Umbilical cord (tissue), 2 donors: ENCODE measurements around the gene ERP27. TPM values are rescaled to one million over a fixed set of nuclear protein-coding genes. Genes with fewer than 3 reads are reported as not detected.

Experiments
- DNase-seq: peaks from one replicate; pipeline ENCODE4 v3.0.0-alpha.2; 2015; ENCODE audit warnings: low spot score
- total RNA-seq: library from RNA; depleted of rRNA; stranded (reverse); fragments of >200 nt; gene quantifications from one replicate; pipeline ENCODE4 v1.2.3, GENCODE V29; 2014; ENCODE audit warnings: low replicate concordance; ENCODE audit not compliant: insufficient read depth

The ERP27 gene
- total RNA-seq, 1 donor from 2014 or later = 0.24 TPM

GRCh38 chr12:14959916-14960496 lies 21.7 kb upstream of the ERP27 start:
- no peak for DNase-seq

GRCh38 chr12:14959463-14959862 lies 21.1 kb upstream of the ERP27 start:
- DNase-seq = no peak

DNA sequence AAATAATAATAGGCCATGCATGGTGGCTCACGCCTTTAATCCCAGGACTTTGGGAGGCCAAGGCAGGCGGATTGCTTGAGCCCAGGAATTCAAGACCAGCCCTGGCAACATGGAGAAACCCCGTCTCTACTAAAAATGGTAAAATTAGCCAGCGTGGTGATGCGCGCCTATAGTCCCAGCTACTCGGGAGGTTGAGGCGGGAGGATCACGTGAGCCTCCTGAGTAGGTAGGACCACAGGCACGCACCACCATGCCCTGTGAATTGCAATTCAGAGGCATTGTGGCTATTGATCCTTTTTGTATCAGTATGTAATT lies 20.7 kb upstream of the ERP27 start:
- DNase-seq = no peak

DNA sequence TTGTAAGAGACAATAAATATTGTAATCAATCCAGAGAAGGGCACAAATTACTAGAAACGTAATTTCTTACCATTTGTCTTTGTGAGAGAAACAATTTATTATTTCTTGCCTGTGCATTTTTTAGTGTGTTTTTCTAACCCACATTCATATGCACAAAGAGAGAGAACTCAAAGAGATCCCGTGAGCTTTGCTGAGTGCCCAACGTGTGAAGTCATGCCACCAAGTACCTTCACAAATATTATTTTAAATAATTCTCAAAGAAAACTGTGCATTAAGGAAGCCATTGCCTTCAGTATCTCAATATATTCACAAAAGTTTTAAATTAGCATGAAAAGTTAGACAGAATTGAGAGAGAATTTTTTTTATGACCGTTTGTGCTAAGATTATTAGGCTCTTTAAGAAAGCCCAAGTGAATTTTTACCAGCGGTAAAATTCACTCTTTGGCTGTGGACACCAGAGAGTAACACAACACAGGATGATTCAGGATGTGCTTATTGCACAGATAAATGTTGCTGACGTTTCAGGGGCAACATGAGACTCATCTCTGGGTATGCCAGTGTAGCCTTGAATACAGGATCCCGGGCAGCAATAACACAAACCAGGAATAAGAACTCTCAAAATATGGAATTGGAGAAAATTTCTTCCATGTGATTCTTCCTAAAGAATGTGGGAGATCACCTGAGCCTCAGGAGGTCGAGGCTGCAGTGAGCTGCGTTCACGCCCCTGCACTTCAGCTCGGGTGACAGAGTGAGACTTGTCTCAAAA lies 20.2 kb upstream of the ERP27 start:
- DNase-seq = peak; percentile 52

GRCh38 chr12:14957551-14958168 lies 19.3 kb upstream of the ERP27 start:
- peak; percentile 92 for DNase-seq

GRCh38 chr12:14956905-14957304 lies 18.6 kb upstream of the ERP27 start:
- DNase-seq = no peak

GRCh38 chr12:14956024-14956891 lies 17.9 kb upstream of the ERP27 start:
- peak; percentile 36 for DNase-seq

- no peak for DNase-seq
Observed at GRCh38 chr12:14954269-14954668, 15.9 kb upstream of the ERP27 start.

GRCh38 chr12:14953752-14954151 lies 15.4 kb upstream of the ERP27 start:
- DNase-seq = no peak

DNA sequence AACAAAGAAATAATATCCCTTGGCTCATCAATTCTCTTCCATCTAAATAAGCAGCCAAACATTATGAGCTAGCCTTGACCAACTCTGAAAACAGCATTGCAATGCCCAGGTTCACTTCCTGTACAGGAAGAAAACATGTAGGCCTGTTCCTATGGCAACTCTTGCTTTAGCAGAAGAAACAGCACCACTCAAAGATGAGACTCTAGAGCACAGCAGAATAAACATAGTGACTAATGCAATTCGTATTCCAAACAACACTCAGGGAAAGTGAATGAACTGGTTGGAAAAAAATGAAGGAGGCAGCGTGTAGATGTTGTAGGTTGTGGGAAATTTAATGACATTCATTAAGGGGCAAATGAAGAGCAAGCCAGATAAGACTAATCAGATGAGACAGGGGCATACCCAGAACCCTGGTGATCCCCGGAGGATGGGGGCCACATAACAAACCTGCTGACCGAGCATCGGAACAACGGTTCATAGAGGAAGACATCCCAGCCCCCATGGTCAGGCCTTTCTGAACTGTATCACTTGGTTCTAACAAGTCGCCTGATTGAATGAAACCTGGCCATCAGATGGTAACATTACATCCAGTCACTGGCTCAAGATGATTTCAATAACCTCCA lies 14.1 kb upstream of the ERP27 start:
- DNase-seq = peak; percentile 75

- DNase-seq = no peak
Observed at GRCh38 chr12:14951851-14952250, 13.5 kb upstream of the ERP27 start.

GRCh38 chr12:14950982-14951746 lies 12.8 kb upstream of the ERP27 start:
- DNase-seq = peak; percentile 90

GRCh38 chr12:14950421-14950820 lies 12.1 kb upstream of the ERP27 start:
- no peak for DNase-seq

DNA sequence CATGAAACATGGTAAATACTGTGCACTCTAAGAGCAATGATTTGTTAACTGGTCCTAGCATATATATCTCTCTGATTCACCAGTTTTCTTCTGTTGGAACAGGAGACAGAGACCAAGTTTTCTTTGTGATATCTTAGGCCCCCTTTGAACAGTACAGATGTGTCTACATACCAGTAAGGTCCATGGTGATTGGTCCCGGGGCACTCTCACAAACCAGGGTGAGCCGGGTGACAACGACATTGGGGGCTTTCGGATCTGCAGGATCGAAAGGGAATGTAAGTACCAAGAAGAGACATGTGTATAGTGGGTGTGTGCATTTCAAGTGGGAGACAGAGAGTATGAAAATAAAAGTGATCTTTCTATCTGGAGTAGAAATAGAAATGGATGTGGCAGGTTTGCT lies 11.3 kb upstream of the ERP27 start:
- no peak for DNase-seq

GRCh38 chr12:14948672-14949071 lies 10.3 kb upstream of the ERP27 start:
- DNase-seq = peak; percentile 94

- no peak for DNase-seq
Observed at GRCh38 chr12:14946861-14947260, 8.5 kb upstream of the ERP27 start.

DNA sequence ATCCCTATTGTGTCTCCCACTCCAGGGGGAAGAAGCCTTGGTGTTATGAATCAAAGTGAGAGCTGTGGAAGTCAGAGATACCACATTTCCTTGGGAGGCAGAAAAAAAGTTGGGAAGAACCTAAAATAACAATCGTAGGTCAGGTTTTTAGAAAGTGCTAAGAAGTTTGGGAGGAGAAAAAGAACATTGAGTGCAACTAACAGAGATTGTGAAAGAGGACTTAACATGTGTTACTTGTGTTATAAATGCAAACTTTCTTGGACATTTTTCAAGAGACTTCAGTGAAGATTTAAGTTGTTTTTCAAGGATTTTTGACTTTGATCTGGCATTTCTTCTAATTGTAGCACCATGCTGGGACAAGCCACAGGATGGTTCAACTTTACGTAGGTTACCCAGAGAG lies 7.8 kb upstream of the ERP27 start:
- no peak for DNase-seq

- no peak for DNase-seq
Observed at GRCh38 chr12:14942196-14942931, 4.0 kb upstream of the ERP27 start.

DNA sequence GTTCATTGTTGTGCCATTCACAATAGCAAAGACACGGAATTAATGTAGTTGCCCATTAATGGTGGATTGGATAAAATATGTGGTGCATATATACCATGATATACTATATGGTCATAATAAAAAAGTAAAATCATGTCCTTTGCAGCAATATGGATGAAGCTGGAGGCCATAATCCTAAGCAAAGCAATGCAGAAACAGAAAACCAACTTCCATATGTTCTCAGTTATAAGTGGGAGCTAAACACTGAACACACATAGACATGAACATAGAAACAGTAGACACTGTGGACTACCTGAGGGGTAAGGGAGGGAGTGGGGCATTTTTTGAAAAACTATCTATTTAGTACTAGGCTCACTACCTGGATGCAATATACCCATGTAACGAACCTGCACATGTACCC lies 3.0 kb upstream of the ERP27 start:
- DNase-seq = no peak

DNA sequence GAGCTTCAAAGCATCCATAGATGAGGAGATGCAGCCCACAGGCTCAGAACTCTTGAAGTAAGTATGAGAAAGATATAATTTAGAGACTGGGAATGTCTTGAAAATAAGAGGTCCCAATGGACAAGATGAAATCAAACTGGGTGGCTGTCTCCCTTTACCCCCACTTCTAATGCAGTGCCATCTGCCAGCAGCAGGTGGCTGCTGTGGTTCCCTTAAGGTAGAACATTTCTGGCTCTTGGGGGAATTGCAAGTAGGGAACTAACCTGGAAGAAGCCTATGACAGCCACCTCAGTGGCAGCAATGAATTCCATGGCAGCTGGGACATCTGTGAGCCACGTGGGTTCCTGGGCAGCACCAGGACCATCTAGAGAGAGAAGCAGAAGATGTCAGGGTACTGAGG lies 648 bp downstream of the ERP27 start:
- DNase-seq = no peak
